ENCODE measurements around the gene MRPL48. TPM values are rescaled to one million over a fixed set of nuclear protein-coding genes. Genes with fewer than 3 reads are reported as not detected.

Gene MRPL48
- total and polyA plus RNA-seq, 2 donors from 2014 or later: 27.5 to 79.3 TPM

GRCh38 chr11:73792584-73792983 is 4.9 kb downstream of the MRPL48 start:
- H3K4me1 ChIP-seq (ENCODE audit: control insufficient read depth in 2 of 3, insufficient read depth in 2 of 3, low read depth in 1 of 3, low read length in 3 of 3): peaks cover 0 to 6% (median 0%) of the 10 kb centered on the region in 3 donors
- H3K27ac ChIP-seq (ENCODE audit: low read depth in 2 of 2, low read length in 2 of 2): no peak overlapping the region
- intact Hi-C loops (cut with DNase I): no loop called here
- H3K9me3 ChIP-seq (ENCODE audit: control insufficient read depth in 2 of 3, insufficient read depth in 1 of 3, low read length in 3 of 3): no peaks in the 10 kb centered on the region
- TF ChIP-seq, protein P1, sequence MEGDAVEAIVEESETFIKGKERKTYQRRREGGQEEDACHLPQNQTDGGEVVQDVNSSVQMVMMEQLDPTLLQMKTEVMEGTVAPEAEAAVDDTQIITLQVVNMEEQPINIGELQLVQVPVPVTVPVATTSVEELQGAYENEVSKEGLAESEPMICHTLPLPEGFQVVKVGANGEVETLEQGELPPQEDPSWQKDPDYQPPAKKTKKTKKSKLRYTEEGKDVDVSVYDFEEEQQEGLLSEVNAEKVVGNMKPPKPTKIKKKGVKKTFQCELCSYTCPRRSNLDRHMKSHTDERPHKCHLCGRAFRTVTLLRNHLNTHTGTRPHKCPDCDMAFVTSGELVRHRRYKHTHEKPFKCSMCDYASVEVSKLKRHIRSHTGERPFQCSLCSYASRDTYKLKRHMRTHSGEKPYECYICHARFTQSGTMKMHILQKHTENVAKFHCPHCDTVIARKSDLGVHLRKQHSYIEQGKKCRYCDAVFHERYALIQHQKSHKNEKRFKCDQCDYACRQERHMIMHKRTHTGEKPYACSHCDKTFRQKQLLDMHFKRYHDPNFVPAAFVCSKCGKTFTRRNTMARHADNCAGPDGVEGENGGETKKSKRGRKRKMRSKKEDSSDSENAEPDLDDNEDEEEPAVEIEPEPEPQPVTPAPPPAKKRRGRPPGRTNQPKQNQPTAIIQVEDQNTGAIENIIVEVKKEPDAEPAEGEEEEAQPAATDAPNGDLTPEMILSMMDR (IDR thresholded peaks at IDR 0.05; ENCODE audit: borderline replicate concordance, extremely low read depth, insufficient read depth): no peak
- H3K27me3 ChIP-seq (ENCODE audit: control insufficient read depth, insufficient read depth, low read length): no peaks in the 10 kb centered on the region
- no peak overlapping the region for H3K4me3 ChIP-seq (ENCODE audit: low read length in 3 of 3)
- FAIRE-seq (no peak), DNase-seq (no peak)
- no peak overlapping the region for H3K9ac ChIP-seq (ENCODE audit: low read length in 3 of 3)
- peaks cover 0 to 2% (median 0%) of the 10 kb centered on the region in 3 donors for H3K36me3 ChIP-seq (ENCODE audit: control insufficient read depth in 2 of 3, insufficient read depth in 3 of 3, low read length in 3 of 3)

DNA sequence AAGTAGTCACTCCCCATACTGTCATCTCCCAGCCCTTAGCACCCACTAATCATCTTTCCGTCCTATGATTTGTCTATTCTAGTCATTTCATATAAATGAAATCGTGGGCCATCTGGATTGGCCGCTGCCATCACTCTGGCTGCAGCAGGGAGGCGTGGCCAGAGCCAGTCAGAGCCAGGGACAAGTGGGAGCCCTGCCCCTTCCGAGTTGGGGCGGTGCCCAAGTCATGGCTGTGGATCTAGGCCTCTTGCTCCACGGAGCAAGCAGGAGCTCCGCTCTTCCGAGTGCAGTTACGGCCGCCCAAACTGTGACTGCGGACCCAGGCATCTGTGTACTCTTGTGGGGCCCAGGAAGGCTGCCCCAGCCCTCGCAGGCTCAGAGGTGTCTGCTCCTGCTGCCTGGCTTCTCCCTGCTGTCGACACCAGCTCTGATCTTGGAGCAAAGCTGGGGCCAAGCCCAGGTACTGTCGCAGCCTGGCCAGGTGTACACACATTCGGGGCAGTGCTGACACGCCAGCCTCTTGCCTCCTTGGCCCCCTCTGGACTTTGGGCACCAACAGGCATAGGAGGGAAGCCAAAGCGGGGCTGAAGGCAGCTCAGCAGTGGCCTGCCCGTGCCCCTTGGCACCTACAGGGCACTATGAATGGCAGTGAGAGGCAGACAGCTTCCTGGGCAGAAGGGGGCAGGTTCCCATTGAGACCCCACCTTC is 8.4 kb downstream of the MRPL48 start:
- H3K9me3 ChIP-seq (ENCODE audit: control insufficient read depth in 2 of 3, insufficient read depth in 1 of 3, low read length in 3 of 3): no peaks in the 10 kb centered on the region
- TF ChIP-seq, protein P1 (IDR thresholded peaks at IDR 0.05; ENCODE audit: borderline replicate concordance, extremely low read depth, insufficient read depth): no peak
- H3K4me1 ChIP-seq (ENCODE audit: control insufficient read depth in 2 of 3, insufficient read depth in 2 of 3, low read depth in 1 of 3, low read length in 3 of 3): no peaks in the 10 kb centered on the region
- intact Hi-C loops (cut with DNase I): no loop called here
- H3K4me3 ChIP-seq (ENCODE audit: low read length in 3 of 3): no peak overlapping the region
- H3K27me3 ChIP-seq (ENCODE audit: control insufficient read depth, insufficient read depth, low read length): no peaks in the 10 kb centered on the region
- DNase-seq: no peak
- no peak overlapping the region for H3K9ac ChIP-seq (ENCODE audit: low read length in 3 of 3)
- FAIRE-seq: no peak
- no peak overlapping the region for H3K27ac ChIP-seq (ENCODE audit: low read depth in 2 of 2, low read length in 2 of 2)
- H3K36me3 ChIP-seq (ENCODE audit: control insufficient read depth in 2 of 3, insufficient read depth in 3 of 3, low read length in 3 of 3): peaks cover 0 to 2% (median 0%) of the 10 kb centered on the region in 3 donors

- TF ChIP-seq, protein P1 (IDR thresholded peaks at IDR 0.05; ENCODE audit: borderline replicate concordance, extremely low read depth, insufficient read depth): no peak
- intact Hi-C loops (cut with DNase I): no loop called here
- H3K27me3 ChIP-seq (ENCODE audit: control insufficient read depth, insufficient read depth, low read length): no peaks in the 10 kb centered on the region
- FAIRE-seq: no peak
- peaks cover 0 to 2% (median 0%) of the 10 kb centered on the region in 3 donors for H3K36me3 ChIP-seq (ENCODE audit: control insufficient read depth in 2 of 3, insufficient read depth in 3 of 3, low read length in 3 of 3)
- no peak overlapping the region for H3K4me3 ChIP-seq (ENCODE audit: low read length in 3 of 3)
- no peaks in the 10 kb centered on the region for H3K9me3 ChIP-seq (ENCODE audit: control insufficient read depth in 2 of 3, insufficient read depth in 1 of 3, low read length in 3 of 3)
- no peak overlapping the region for H3K27ac ChIP-seq (ENCODE audit: low read depth in 2 of 2, low read length in 2 of 2)
- no peaks in the 10 kb centered on the region for H3K4me1 ChIP-seq (ENCODE audit: control insufficient read depth in 2 of 3, insufficient read depth in 2 of 3, low read depth in 1 of 3, low read length in 3 of 3)
- DNase-seq: no peak
- no peak overlapping the region for H3K9ac ChIP-seq (ENCODE audit: low read length in 3 of 3)
Measured at GRCh38 chr11:73797457-73797856, 9.8 kb downstream of the MRPL48 start.
